Tongue (tissue), 2 donors: ENCODE results near the gene C4BPB. TPM values are rescaled to one million over a fixed set of nuclear protein-coding genes. Genes with fewer than 3 reads are reported as not detected.

Experiments
- DNase-seq: peaks from one replicate; pipeline ENCODE4 v3.0.0-alpha.2; 2015
- total RNA-seq: library from RNA; depleted of rRNA; stranded (reverse); fragments of >200 nt; gene quantifications from one replicate; pipeline ENCODE4 v1.2.3, GENCODE V29; 2014

The C4BPB gene
- total RNA-seq, 1 donor from 2014 or later, result not detected

- peak; percentile 71 for DNase-seq
Observed at GRCh38 chr1:207084701-207085180, 3.9 kb upstream of the C4BPB start.

- DNase-seq, result no peak
Observed at GRCh38 chr1:207085887-207086286, 2.8 kb upstream of the C4BPB start.

GRCh38 chr1:207088161-207088560 lies 499 bp upstream of the C4BPB start:
- no peak for DNase-seq

GRCh38 chr1:207089627-207090355 lies 1.1 kb downstream of the C4BPB start:
- no peak for DNase-seq

- no peak for DNase-seq
Observed at GRCh38 chr1:207091200-207091908, 2.7 kb downstream of the C4BPB start.

GRCh38 chr1:207093944-207094343 lies 5.3 kb downstream of the C4BPB start:
- DNase-seq, result no peak

GRCh38 chr1:207097871-207098324 lies 9.2 kb downstream of the C4BPB start:
- DNase-seq, result no peak

- no peak for DNase-seq
Observed at GRCh38 chr1:207101720-207102119, 13.1 kb downstream of the C4BPB start.

GRCh38 chr1:207102146-207102545 lies 13.5 kb downstream of the C4BPB start:
- DNase-seq, result no peak

- DNase-seq, result no peak
Observed at GRCh38 chr1:207102659-207103058, 14.0 kb downstream of the C4BPB start.

GRCh38 chr1:207103892-207104373 lies 15.3 kb downstream of the C4BPB start, which contains the start of gene C4BPA:
Gene C4BPA (plus strand): TSS chr1:207104233. CDS start chr1:207113026, 8,793 bp downstream.
- DNase-seq, result no peak

GRCh38 chr1:207109004-207109403 lies 20.3 kb downstream of the C4BPB start:
- no peak for DNase-seq

GRCh38 chr1:207112616-207113296 lies 24.1 kb downstream of the C4BPB start:
- DNase-seq, result peak; percentile 58

- no peak for DNase-seq
Observed at GRCh38 chr1:207115269-207115668, 26.6 kb downstream of the C4BPB start.

- no peak for DNase-seq
Observed at GRCh38 chr1:207124389-207124788, 35.7 kb downstream of the C4BPB start.

- DNase-seq, result no peak
Observed at GRCh38 chr1:207128336-207128921, 39.8 kb downstream of the C4BPB start.

GRCh38 chr1:207129053-207129452 lies 40.4 kb downstream of the C4BPB start:
- no peak for DNase-seq

GRCh38 chr1:207130252-207131036 lies 41.8 kb downstream of the C4BPB start:
- no peak for DNase-seq

GRCh38 chr1:207131163-207131562 lies 42.5 kb downstream of the C4BPB start:
- DNase-seq, result no peak

GRCh38 chr1:207134581-207134980 lies 45.9 kb downstream of the C4BPB start:
- no peak for DNase-seq

- no peak for DNase-seq
Observed at GRCh38 chr1:207139616-207140015, 51.0 kb downstream of the C4BPB start.
